K562 treated with DMSO at 1 percent for 12 hours (cell line): ENCODE measurements around the gene C10orf95. TPM values are rescaled to one million over a fixed set of nuclear protein-coding genes. Genes with fewer than 3 reads are reported as not detected.

Experiments used
- total RNA-seq: library from RNA; unstranded; fragments of 300-600 nt; gene quantifications from 2 replicates; pipeline ENCODE4 v1.2.3, GENCODE V29; 2022; ENCODE audit not compliant: insufficient read depth

Gene C10orf95
- total RNA-seq = 2.6 TPM in 1 of 2 replicates, not detected in the other

DNA sequence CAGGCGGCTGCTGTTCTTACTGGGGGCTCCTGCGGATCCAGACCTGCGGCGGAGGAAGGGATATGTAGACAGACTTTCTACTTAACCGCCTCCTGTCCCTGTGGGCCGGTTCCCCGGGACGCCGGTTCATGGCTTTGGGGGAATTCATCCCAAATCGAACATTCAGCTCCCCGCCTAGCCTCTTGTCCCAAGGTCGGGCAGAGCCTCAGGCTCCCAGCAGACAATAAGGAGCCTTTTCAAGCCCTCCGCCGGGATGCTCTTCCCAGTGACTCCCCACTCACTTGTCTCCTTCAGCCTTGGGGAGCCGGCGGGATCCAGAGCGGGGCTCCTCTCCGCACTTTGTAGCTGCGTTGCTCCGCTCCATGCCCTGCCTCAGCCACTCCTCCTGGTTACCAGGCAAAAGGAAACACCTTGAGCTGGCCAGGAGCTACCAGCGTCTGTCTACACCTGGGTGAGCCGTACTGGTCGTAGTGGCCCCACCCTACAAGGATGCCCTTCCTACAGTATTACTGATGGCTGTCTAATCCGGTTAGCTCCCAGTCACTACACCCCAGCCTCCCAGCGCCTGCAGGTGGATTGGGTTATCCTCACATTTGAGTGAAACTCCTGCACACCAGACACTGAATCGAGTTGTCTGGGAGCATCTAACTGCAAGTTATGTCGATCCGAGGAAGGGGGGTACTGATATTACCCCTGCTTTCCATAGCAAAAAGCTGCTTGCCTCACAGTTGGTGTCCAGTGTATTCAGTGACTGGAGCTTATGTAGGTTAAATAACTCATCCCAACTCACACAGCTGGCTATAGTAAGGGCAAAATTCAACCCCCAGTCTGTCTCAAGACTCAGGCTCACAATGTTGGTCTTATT, at the start of gene C10orf95:
TSS of gene C10orf95 (minus strand) at position 439 of the 865 bp plus-strand sequence. CDS start 450 bp downstream, outside the sequence.

GRCh38 chr10:102432162-102432950, 19.0 kb downstream of the C10orf95 start, which contains the start of gene CUEDC2:
CUEDC2 (minus strand) TSS chr10:102432574; CDS start chr10:102425188, 7,386 bp downstream.

GRCh38 chr10:102420714-102421506, 30.4 kb downstream of the C10orf95 start, which contains the start of gene FBXL15:
FBXL15 (plus strand) TSS chr10:102420836; CDS start chr10:102421130, 294 bp downstream.

GRCh38 chr10:102418622-102419268, 32.6 kb downstream of the C10orf95 start, which contains the start of gene PSD:
PSD (minus strand) TSS chr10:102418785; CDS start chr10:102417038, 1,747 bp downstream.

Other genes with a start within 250 kb of the C10orf95 start
- 1.8 TPM in 1 of 2 replicates, not detected in the other for gene ELOVL3, start 225.2 kb downstream of the C10orf95 start, total RNA-seq
- gene PITX3, start 210.0 kb downstream of the C10orf95 start, total RNA-seq = not detected in 2 replicates
- gene GBF1, start 206.0 kb downstream of the C10orf95 start, total RNA-seq = 11.9 and 47.2 TPM in 2 replicates
- 29.0 and 35.8 TPM in 2 replicates for gene NFKB2, start 55.8 kb downstream of the C10orf95 start, total RNA-seq
- gene PSD, start 32.8 kb downstream of the C10orf95 start, total RNA-seq = 2.1 TPM in 2 replicates
- gene FBXL15, start 30.7 kb downstream of the C10orf95 start, total RNA-seq = 20.9 and 43.4 TPM in 2 replicates
- 33.1 and 38.5 TPM in 2 replicates for gene CUEDC2, start 19.0 kb downstream of the C10orf95 start, total RNA-seq
- 40.0 and 58.4 TPM in 2 replicates for gene ACTR1A, start 51.2 kb upstream of the C10orf95 start, total RNA-seq
- gene SUFU, start 52.4 kb upstream of the C10orf95 start, total RNA-seq = 3.6 and 10.0 TPM in 2 replicates
- 17.4 and 31.4 TPM in 2 replicates for gene TRIM8, start 192.9 kb upstream of the C10orf95 start, total RNA-seq